ENCODE data around the gene LPO. TPM values are rescaled to one million over a fixed set of nuclear protein-coding genes. Genes with fewer than 3 reads are reported as not detected.

LPO gene
- total and polyA plus RNA-seq, 8 donors, result 0.10 TPM; not detected in 7

GRCh38 chr17:58305626-58306025, 67.2 kb downstream of the LPO start:
- Histone ChIP-seq H3K4me1 (peaks cover 0 to 8% (median 0%) of the 10 kb centered on the region in 4 donors), H3K36me3 (peaks cover 0 to 43% (median 16%) of the 10 kb centered on the region in 4 donors), H3K9me3 (no peaks in the 10 kb centered on the region), H3K27me3 (no peaks in the 10 kb centered on the region), H3K4me3 (no peak overlapping the region), H3K27ac (no peak overlapping the region)
- peak in 1 of 2 donors; percentile 15 for DNase-seq
- WGBS, 5 donors, result 80 to 100% (median 84%) methylated on average over 1 to 8 of the region's 8 CpGs
- no peak for TF ChIP-seq EP300 (IDR thresholded peaks at IDR 0.05)
- no peak for TF ChIP-seq POLR2AphosphoS5 (IDR thresholded peaks at IDR 0.05)
- TF ChIP-seq CTCF (IDR thresholded peaks at IDR 0.05), result no peak
- TF ChIP-seq POLR2A (IDR thresholded peaks at IDR 0.05), result no peak
- intact Hi-C loops (cut with DNase I; ENCODE audit: low total_unique reads), result no loop called here

- Histone ChIP-seq H3K27ac (no peak overlapping the region), H3K36me3 (peaks cover 0 to 41% (median 16%) of the 10 kb centered on the region in 4 donors), H3K4me1 (peaks cover 0 to 8% (median 0%) of the 10 kb centered on the region in 4 donors), H3K4me3 (no peak overlapping the region), H3K27me3 (no peaks in the 10 kb centered on the region), H3K9me3 (no peaks in the 10 kb centered on the region)
- WGBS, 5 donors, result 89 to 94% (median 89%) methylated on average over 16 to 19 of the region's 19 CpGs
- TF ChIP-seq CTCF (IDR thresholded peaks at IDR 0.05) (no peak), EP300 (IDR thresholded peaks at IDR 0.05) (no peak), POLR2A (IDR thresholded peaks at IDR 0.05) (no peak), POLR2AphosphoS5 (IDR thresholded peaks at IDR 0.05) (no peak)
- DNase-seq, result peak in 1 of 2 donors; percentile 24
- intact Hi-C loops (cut with DNase I; ENCODE audit: low total_unique reads), result no loop called here
Measured at GRCh38 chr17:58306131-58306951, 68.0 kb downstream of the LPO start.

- peak in 1 of 2 donors; percentile 13 for DNase-seq
- Histone ChIP-seq H3K9me3 (no peaks in the 10 kb centered on the region), H3K27ac (no peak overlapping the region), H3K36me3 (peaks cover 0 to 28% (median 17%) of the 10 kb centered on the region in 4 donors), H3K4me3 (no peak overlapping the region), H3K4me1 (peaks cover 0 to 8% (median 0%) of the 10 kb centered on the region in 4 donors), H3K27me3 (no peaks in the 10 kb centered on the region)
- TF ChIP-seq CTCF (IDR thresholded peaks at IDR 0.05), result no peak
- no peak for TF ChIP-seq POLR2A (IDR thresholded peaks at IDR 0.05)
- no peak for TF ChIP-seq POLR2AphosphoS5 (IDR thresholded peaks at IDR 0.05)
- TF ChIP-seq EP300 (IDR thresholded peaks at IDR 0.05), result no peak
- intact Hi-C loops (cut with DNase I; ENCODE audit: low total_unique reads), result no loop called here
- 88 to 93% (median 90%) methylated on average over 18 to 20 of the region's 20 CpGs for WGBS, 5 donors
Measured at GRCh38 chr17:58307468-58308172, 69.2 kb downstream of the LPO start.

GRCh38 chr17:58308173-58308984, 70.0 kb downstream of the LPO start:
- no peaks in the 10 kb centered on the region for H3K9me3 ChIP-seq
- no peak for TF ChIP-seq CTCF (IDR thresholded peaks at IDR 0.05)
- peaks cover 0 to 8% (median 0%) of the 10 kb centered on the region in 4 donors for H3K4me1 ChIP-seq
- H3K36me3 ChIP-seq, result peaks cover 0 to 26% (median 17%) of the 10 kb centered on the region in 4 donors
- no peaks in the 10 kb centered on the region for H3K27me3 ChIP-seq
- H3K4me3 ChIP-seq, result no peak overlapping the region
- intact Hi-C loops (cut with DNase I; ENCODE audit: low total_unique reads), result no loop called here
- 70 to 76% (median 76%) methylated on average over 25 to 32 of the region's 32 CpGs for whole genome bisulfite sequencing, 5 donors
- peak in 1 of 2 donors; percentile 25 for DNase-seq
- H3K27ac ChIP-seq, result no peak overlapping the region
